Measurements from ENCODE around the gene TBC1D23. TPM values are rescaled to one million over a fixed set of nuclear protein-coding genes. Genes with fewer than 3 reads are reported as not detected.
A peak's percentile ranks its signal among the peaks of the same experiment; 100 is the strongest.

TBC1D23 gene
- total RNA-seq, 1 donor from 2014 or later: 62.2 TPM

GRCh38 chr3:100352296-100353231 is 91.8 kb downstream of the TBC1D23 start:
- peaks cover 37% of the 10 kb centered on the region for H3K36me3 Mint-ChIP-seq (ENCODE audit: low read depth, unreplicated experiment)
- DNase-seq (ENCODE audit: low read depth): no peak
- H2AFZ ChIP-seq (ENCODE audit: low read depth, low read length): no peak overlapping the region
- H3K27me3 Mint-ChIP-seq (ENCODE audit: low read depth, unreplicated experiment): no peaks in the 10 kb centered on the region
- no peak for TF ChIP-seq EZH2 (IDR thresholded peaks at IDR 0.05; ENCODE audit: insufficient read depth, low read length)
- TF ChIP-seq CTCF (IDR thresholded peaks at IDR 0.05; ENCODE audit: insufficient read depth, low read depth, low read length): no peak
- no peak overlapping the region for H3K9ac ChIP-seq (ENCODE audit: low read length)
- no peak overlapping the region for H3K4me3 Mint-ChIP-seq (ENCODE audit: unreplicated experiment)
- H3K36me3 ChIP-seq (ENCODE audit: insufficient read depth, low read length): peaks cover 45% of the 10 kb centered on the region
- no peak for FAIRE-seq
- no peaks in the 10 kb centered on the region for H3K27me3 ChIP-seq (ENCODE audit: insufficient read depth, low read length)
- no peak overlapping the region for H3K27ac ChIP-seq (ENCODE audit: low read depth, low read length)
- H3K79me2 ChIP-seq (ENCODE audit: insufficient read depth, low read length): no peaks in the 10 kb centered on the region
- H3K4me1 ChIP-seq (ENCODE audit: insufficient read depth, low read length): no peaks in the 10 kb centered on the region
- peaks cover 9% of the 10 kb centered on the region for H3K4me1 Mint-ChIP-seq (ENCODE audit: low read depth, unreplicated experiment)
- H3K27ac Mint-ChIP-seq (ENCODE audit: unreplicated experiment): peak overlapping the region; percentile 47
- peaks cover 5% of the 10 kb centered on the region for H4K20me1 ChIP-seq (ENCODE audit: insufficient read depth, low read length)
- H3K4me3 ChIP-seq (ENCODE audit: insufficient read depth, low read depth, low read length): no peak overlapping the region
- H3K9me3 ChIP-seq (ENCODE audit: insufficient read depth, low read depth, low read length): no peaks in the 10 kb centered on the region
- H3K9me3 Mint-ChIP-seq (ENCODE audit: unreplicated experiment): peaks cover 8% of the 10 kb centered on the region
- H3K4me2 ChIP-seq (ENCODE audit: low read length): no peak overlapping the region

GRCh38 chr3:100354850-100355249 is 94.1 kb downstream of the TBC1D23 start:
- FAIRE-seq (no peak), DNase-seq (ENCODE audit: low read depth) (peak; percentile 71)
- no peak overlapping the region for H3K27ac ChIP-seq (ENCODE audit: low read depth, low read length)

More at GRCh38 chr3:100354850-100355249, 94.1 kb downstream of the TBC1D23 start:
- Mint-ChIP-seq H3K4me3 (ENCODE audit: unreplicated experiment) (no peak overlapping the region), H3K4me1 (ENCODE audit: low read depth, unreplicated experiment) (peaks cover 9% of the 10 kb centered on the region), H3K27me3 (ENCODE audit: low read depth, unreplicated experiment) (no peaks in the 10 kb centered on the region), H3K9me3 (ENCODE audit: unreplicated experiment) (peaks cover 8% of the 10 kb centered on the region), H3K36me3 (ENCODE audit: low read depth, unreplicated experiment) (peaks cover 25% of the 10 kb centered on the region), H3K27ac (ENCODE audit: unreplicated experiment) (no peak overlapping the region)
- Histone ChIP-seq H3K9me3 (ENCODE audit: insufficient read depth, low read depth, low read length) (no peaks in the 10 kb centered on the region), H2AFZ (ENCODE audit: low read depth, low read length) (no peak overlapping the region), H3K36me3 (ENCODE audit: insufficient read depth, low read length) (peaks cover 44% of the 10 kb centered on the region), H4K20me1 (ENCODE audit: insufficient read depth, low read length) (peaks cover 5% of the 10 kb centered on the region), H3K4me3 (ENCODE audit: insufficient read depth, low read depth, low read length) (no peak overlapping the region), H3K4me2 (ENCODE audit: low read length) (no peak overlapping the region), H3K27me3 (ENCODE audit: insufficient read depth, low read length) (no peaks in the 10 kb centered on the region), H3K9ac (ENCODE audit: low read length) (no peak overlapping the region), H3K79me2 (ENCODE audit: insufficient read depth, low read length) (no peaks in the 10 kb centered on the region), H3K4me1 (ENCODE audit: insufficient read depth, low read length) (no peaks in the 10 kb centered on the region)
- TF ChIP-seq EZH2 (IDR thresholded peaks at IDR 0.05; ENCODE audit: insufficient read depth, low read length) (no peak), CTCF (IDR thresholded peaks at IDR 0.05; ENCODE audit: insufficient read depth, low read depth, low read length) (no peak)

All from astrocyte (in vitro differentiated cells and primary cell).